Stimulated activated CD8-positive, alpha-beta memory T cell treated with anti-CD3 and anti-CD28 coated beads, Interleukin-15, amount 100 ng/mL, for 24 hours (primary cell): ENCODE results near the gene LRRK2.
"Not testable (repeated sequence)": the region's sequence is repeated elsewhere in the genome, so short reads cannot be mapped to it uniquely, and the experiment has no call there.

Source experiments
- DNase-seq: peaks from one replicate; pipeline ENCODE4 v3.0.0-alpha.2; 2020; ENCODE audit warnings: low read depth

Gene LRRK2

DNA sequence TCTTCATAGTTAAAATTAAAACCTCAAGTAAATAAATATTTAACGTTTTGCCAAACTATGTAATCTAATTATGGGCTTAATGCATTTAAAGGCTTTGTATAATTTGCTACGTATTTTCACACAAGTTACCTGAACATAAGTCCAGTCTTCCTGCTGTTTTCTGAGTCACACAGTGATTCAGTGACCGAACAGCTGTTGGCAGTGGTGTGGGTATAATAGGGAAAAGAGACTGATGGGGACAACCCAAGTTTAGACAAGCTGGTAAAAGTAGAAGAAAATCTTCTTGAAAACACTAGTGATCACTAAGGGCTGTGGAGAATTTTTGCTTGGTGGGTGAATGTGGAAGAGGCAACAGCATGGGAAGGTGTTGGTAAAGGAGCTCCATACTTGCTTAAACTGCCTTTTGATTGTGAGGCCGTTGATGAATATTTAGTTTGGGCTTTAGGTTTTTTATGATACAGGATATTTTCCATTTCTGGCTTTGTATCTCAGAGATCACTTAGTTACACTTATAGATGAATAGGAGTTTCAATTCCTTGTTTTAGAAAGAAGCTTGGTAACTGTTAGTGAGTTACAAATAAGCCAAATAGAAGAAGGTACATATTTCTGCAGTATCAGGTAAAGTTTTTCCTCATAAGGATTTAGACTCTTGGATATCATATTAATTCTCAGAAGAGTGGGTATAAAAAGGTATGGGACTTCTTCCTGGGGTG is 23.9 kb downstream of the LRRK2 start:
- DNase-seq = no peak

DNA sequence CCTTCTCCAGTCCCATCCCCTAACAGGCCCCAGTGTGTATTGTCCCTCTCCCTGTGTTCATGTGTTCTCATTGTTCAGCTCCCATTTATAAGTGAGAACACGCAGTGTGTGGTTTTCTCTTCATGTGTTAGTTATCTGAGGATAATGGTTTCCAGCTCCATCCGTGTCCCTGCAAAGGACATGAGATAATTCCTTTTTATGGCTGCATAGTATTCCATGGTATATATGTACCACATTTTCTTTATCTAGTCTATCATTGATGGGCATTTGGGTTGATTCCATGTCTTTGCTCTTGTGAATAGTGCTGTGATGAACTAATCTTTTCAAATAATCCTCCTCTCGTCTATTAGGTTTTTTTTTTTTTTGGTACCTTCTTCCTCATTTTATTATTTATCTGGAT is 25.9 kb downstream of the LRRK2 start:
- DNase-seq = not testable (repeated sequence)

DNA sequence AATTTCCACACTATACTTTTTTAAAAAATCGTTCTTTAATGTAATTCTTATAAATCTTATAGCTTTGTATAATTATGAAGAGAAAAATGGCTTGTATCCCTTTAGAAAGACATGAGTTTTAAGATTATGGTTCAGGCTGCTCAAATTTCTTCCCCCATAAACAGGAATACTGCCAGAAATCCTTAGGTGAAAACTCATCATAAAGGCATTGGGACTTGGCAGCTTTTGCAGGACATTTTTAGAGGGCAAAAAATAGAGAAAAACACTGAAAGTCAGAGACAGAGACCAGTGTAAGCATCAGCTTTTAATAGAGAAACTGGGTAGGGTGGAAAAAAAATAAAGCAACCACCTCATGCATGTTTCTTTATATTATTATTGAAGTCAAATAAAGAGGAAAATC is 29.1 kb downstream of the LRRK2 start:
- no peak for DNase-seq

DNA sequence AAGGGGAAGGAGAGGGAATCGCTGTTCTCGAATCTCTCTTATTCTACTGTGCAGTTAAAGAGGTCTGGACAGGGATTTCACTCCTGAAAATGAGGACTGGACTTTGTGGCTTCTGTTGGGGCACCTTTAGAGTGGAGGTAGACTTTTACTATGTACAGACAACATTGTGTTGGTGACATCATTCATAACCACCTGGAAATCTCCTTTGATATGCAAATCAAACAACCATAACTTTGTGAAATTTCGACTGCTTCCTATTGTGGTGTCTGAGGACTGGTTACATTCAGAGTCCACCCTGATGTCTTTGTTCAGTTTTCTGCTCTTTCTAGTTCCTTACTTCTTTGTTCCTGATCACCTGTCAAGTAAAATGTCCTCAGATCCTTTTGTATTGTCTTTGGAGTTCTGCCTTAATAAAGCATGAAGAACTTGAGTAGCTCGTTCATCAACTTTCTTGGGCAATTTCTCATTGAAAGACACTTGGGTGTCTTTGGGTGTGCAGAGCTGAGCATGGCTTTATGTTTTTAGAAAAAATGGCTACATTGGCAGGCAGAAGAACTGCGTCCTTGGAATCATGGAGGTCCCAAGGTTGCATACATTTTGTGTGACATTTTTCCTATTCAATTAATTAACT is 29.8 kb downstream of the LRRK2 start:
- DNase-seq = no peak

DNA sequence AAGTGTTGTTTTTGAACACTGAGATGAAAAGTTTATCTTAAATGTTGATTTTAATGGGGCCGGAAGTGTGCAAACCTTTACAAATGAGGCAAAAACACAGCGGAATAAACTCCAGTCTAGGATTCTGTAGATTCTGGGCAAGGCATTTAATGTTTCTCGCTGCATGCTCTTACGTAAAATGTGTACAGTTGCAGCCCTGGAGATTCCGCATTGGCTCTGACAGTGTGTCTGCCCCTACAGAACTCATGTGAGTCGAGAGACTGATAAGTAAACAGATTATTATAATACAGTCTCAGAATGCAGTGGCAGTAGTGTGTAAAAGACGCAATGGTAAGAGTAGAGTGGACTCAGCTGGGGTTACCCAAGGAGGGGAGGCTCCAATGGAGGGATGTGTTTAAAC is 33.6 kb downstream of the LRRK2 start:
- DNase-seq = no peak

DNA sequence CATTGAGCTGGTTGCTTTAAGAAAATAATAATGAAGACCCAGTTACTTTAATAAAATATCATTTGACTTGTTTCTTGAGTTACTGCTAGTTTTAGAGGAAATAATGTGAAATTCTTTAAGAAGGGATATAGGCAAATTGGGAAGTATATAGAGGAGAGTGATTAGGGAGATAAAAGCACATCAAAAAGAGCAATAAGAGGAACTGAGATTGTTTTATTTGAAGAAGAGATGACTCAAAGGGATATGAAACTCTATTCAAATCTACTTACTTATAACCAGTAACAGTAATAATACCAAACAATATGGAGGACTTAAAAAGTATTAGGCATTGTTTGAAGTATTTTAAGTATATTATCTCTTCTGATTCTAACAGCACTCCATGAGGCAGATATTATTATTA is 37.1 kb downstream of the LRRK2 start:
- no peak for DNase-seq

DNA sequence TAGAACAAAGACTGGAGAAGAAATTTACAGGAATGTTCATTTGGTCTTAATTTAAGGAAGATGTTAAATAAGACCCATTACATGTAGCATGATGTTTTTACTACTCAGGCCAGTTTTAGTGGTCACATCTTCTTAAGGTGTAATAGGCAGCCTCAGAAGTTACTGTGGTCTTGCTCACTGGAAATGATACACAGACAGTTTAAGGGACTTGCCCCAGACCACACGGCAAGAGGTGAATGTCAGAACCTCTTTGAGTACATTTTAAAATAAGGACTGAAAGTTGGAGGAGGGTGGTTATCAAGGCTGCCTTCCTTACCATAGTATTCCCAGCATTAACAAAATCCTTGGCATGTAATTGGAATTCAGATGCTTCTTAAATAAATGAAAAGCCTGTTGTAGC is 37.9 kb downstream of the LRRK2 start:
- DNase-seq = no peak

DNA sequence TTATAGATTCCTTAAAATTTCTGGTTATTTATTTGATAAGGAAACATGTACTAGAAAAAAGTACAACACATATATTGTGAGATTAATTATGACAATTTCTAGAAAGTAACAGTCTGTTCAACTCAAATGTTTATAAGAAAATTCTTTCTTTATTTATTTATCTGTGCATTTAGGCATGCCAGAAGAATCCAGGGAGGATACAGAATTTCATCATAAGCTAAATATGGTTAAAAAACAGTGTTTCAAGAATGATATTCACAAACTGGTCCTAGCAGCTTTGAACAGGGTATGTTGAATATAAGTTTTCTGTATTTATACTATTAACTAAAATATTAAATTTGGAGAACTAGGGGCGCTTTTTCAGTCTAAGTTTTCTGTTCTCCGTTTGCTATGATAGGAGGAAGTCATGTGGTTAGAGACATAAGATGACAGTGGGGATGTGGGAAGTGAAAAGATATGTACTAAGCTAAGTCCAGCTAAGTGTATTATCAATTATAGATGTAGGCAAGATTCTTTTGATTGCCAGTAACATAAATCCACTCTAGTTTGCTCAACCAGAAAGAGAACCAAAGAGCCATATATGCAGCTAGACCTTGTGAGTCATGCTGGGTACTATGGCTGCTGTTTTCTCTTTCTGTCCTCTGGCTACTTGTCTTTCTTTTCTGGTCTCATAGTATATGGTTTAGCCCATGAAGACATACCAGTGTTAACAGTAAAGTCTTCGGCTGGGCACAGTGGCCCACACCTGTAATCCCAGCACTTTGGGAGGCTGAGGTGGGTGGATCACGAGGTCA is 39.0 kb downstream of the LRRK2 start:
- DNase-seq = no peak

DNA sequence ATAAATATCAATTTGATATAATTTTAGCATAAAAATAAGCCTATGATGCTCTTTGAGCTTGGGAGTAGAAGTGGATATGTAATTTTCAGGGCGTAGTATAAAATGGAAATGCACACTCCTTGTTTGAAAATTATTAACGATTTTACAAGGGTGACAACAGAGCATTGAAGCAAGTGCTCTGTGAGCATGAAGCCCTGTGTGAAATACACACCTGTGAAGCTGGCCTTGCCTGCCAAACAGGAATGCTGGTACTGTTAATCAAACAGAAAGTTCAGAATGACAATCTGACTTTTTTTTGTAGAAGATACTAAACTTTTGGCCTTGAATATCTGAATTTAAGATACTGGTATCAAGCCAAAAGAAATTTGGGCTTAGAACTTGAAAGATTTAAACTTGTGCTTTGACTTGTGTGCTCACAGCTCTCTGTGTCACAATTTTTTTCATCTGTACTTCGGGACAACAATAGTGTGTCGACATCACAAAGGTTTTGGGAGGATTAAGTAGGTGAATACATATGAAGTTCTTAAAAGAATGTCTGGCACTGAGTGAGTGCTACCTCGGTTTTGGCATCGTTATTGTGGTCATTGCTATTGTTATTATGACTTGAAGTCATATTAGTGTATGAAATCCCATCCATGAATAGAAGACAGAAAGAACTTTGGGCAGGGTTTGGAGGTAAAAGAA is 47.3 kb downstream of the LRRK2 start:
- DNase-seq = no peak

DNA sequence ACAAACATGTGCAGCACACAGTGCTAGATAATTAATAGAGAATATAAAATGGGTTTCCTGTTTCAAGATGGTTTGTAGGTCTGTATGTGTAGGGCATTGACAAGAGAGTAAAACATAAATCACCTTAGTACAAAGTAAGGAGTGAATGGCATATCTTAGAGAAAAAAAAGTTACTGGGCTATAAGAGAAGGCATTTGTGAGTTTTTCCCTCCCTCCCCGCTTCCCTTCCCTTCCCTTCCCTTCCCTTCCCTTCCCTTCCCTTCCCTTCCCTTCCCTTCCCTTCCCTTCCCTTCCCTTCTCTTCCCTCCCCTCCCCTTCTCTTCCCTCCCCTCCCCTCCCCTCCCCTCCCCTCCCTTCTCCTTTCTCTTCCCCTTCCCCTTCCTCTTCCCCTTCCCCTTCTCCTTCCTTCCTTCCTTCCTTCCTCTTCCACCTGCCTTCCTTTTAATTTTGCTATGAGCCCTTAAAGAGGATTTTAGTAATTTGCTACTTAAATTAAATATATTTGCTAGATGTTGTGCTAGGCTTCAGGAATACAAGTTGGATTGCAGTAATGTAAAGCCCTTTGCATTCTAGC is 57.1 kb downstream of the LRRK2 start:
- DNase-seq = no peak

DNA sequence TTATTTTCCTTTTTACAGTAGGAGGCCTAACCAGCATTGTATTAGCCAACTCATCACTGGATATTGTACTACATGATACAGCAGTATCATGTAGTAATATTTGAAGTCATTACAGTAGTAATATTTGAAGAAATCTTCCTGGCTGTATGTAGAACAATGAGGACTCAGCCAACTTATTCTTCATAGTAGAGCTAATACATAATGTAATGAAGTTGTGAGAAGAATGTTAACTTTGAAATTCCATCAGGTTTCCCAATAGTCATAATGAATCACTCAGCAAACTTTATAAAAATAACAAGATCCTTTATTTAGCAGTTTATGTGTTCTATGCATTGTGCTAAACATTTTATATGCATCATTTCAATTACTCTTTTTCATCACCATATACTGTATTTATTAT is 61.8 kb downstream of the LRRK2 start:
- DNase-seq = no peak

DNA sequence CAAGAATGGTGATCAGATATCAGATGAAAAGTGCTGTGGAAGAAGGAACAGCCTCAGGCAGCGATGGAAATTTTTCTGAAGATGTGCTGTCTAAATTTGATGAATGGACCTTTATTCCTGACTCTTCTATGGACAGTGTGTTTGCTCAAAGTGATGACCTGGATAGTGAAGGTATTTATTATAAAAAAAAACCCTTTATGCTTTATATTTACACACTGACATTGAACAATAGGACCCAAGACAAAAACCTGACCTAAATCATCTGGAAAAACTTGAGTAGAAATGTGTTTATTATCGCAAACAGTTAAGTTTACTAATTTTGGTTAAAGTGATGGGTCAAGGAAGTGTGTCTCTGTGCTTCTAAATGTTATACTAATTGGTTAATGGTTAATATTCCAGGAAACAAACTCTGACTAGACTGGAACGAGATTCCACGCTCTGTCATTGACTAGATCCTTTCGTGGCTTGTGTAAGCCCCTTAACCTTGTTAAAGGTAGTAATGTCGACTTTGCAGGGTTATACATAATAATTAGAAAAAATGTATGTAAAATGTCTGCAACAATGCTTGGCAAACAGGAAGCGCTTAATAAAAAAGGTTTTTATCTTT is 62.7 kb downstream of the LRRK2 start:
- no peak for DNase-seq

DNA sequence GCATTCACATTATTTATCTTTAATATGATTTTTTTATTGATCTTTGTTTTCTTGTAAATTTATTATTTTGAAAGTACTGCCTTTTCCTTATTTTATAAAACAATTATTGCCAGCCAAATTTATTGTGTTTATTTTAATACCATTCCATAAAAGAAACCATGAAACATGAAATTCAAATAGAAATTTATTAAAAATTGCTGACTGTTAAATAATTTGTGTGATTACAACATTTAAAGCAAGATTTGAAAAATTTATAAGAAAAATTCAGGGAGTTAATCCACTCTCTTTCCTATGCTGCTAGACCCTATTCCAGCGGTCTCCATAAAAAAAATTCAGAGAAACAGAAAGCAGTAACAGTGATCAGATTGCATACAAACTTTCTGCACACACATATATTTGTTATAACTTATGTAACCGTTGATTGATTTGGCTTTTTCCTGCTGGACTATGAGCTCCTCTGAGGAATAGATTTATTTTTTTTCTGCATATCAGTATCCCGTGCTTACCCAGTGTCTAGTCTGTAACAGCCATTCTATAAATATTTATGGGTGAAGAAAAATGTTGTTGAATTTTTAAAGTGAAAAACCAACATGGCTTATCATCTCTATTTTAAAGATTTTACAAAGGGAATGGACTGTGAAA is 68.1 kb downstream of the LRRK2 start:
- no peak for DNase-seq

DNA sequence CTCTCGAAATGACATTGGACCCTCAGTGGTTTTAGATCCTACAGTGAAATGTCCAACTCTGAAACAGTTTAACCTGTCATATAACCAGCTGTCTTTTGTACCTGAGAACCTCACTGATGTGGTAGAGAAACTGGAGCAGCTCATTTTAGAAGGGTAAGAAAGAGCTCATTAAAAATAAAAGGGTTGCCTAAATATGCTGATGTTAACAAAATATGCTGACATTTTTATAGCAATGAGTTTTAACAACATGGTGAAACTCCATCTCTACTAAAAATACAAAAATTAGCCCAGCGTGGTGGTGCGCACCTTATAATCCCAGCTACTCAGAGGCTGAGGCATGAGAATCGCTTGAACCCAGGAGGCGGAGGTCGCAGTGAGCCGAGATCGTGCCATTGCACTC is 73.5 kb downstream of the LRRK2 start:
- no peak for DNase-seq

DNA sequence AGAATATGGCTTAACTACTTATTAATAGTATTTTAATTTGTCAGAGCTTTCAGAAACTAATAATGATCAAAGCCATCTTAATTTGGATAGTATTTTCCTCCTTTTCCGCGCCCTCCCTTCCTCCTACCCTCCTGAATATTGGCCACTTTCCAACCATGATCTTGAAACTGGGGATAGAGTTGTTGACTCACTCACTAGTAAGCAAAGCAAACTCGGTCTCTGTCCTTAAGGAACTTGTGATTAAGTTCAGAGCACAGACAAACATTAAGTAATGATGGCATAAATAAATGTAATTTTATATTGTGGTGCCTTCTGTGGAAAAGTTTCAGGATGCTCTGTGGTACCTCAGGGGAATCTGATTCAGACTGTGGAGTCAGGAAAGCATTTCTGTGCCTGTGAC is 75.7 kb downstream of the LRRK2 start:
- DNase-seq = no peak

DNA sequence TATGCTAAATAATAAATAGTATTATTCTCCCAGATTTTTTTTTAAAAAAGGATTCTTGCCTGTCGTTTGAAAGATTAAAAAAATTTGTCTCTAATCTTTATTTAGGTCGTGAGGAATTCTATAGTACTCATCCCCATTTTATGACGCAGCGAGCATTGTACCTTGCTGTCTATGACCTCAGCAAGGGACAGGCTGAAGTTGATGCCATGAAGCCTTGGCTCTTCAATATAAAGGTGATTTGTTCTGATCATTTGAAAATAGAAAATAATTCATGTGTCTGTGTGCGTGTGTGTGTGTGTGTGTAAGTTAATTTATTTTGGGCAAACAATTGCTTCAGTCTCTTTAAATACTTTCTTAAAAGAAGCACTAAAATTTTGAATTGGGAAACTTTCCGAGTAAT is 84.2 kb downstream of the LRRK2 start:
- DNase-seq = no peak

DNA sequence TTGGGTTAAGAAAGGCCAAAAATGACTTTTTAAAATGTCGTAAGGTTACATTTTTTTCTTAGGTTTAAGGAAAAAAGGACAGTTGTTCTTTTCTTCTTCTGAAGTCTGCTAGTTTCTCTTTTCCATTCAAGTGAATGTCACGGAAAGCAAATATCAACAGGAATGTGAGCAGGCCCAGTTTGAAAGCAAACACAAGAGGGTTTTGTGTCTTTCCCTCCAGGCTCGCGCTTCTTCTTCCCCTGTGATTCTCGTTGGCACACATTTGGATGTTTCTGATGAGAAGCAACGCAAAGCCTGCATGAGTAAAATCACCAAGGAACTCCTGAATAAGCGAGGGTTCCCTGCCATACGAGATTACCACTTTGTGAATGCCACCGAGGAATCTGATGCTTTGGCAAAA is 85.4 kb downstream of the LRRK2 start:
- DNase-seq = no peak

DNA sequence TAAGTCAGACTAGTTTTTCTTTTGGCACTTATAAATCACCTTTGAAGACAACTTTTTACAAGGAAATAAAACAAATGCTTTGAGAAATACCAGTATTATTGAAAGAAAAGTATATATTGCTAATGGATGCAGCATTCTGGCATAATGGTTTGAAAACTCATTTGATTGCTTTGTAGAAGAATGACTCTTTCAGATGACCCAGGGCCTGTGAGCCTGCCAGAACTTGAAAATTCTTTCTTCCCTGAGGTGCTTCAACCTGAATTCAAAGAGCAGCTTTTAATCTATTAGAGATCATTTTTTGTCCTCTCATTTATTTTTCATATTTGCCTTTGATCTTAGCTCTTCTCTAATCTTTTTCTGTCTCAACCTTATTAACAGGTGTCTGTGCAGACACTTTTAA is 87.4 kb downstream of the LRRK2 start:
- no peak for DNase-seq

DNA sequence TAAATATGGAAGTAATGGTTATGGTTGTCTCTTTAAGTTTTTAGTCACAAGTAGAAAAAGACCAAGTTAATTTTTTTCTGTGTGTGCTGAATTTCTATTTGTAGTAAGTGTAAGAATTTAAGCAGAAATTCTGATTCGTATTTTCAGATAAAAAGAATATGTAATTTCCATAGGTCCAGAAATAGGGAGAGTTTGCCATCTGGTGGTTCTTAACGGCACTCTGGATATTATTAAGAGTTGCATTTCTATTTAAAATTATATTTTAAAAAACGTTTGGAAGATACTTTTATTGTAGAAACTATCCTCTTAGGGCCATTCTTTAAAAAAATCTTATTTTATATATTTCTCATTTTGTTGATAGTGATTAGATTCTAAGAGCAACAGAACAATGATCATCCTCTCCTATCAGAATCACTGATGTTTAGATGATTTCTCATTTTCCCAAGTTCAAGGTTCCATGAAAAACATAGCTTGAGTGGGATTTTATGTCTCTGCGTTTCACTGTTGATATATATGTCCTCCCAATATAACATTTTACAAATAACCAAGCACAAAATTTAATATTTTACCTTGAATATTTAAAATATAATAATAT is 88.3 kb downstream of the LRRK2 start:
- no peak for DNase-seq

DNA sequence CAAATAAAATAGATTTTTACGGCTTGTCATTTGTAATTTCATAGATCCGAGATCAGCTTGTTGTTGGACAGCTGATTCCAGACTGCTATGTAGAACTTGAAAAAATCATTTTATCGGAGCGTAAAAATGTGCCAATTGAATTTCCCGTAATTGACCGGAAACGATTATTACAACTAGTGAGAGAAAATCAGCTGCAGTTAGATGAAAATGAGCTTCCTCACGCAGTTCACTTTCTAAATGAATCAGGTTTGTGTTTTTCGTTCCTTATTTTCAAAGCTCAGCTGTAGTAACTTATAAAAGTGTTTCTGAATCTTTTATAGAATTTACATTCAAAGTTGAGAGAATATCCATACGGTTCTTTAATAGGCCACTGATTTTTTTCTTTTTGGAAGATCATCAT is 89.1 kb downstream of the LRRK2 start:
- no peak for DNase-seq

DNA sequence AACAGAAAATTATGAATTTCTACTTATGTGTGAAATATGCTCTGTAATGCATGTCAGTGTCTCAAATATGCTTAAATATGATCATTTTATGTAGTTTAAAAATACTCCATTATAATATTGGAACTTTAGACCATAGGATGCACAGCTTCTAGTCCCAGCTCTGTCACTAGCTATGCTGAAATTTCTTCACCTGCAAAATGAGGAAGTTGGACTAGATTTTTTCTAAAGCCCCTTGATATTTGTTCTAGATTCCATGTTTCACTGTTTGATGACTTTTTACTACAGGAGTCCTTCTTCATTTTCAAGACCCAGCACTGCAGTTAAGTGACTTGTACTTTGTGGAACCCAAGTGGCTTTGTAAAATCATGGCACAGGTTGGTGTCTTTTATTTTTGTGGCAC is 90.1 kb downstream of the LRRK2 start:
- no peak for DNase-seq
